HepG2 (cell line): Measurements from ENCODE around the gene SEC14L5. TPM values are rescaled to one million over a fixed set of nuclear protein-coding genes. Genes with fewer than 3 reads are reported as not detected.

Experiments used
- ARID5B ChIP-seq: IDR thresholded peaks from 2 replicates; pipeline ENCODE4 v1.4.0; 2020; ENCODE audit warnings: mild to moderate bottlenecking, missing genetic modification reagents
- ATAD3A ChIP-seq: sonication (generic); formaldehyde crosslinking; IDR thresholded peaks from 2 replicates; pipeline ENCODE4 v1.4.0; 2020; ENCODE audit warnings: missing genetic modification reagents
- BCL6 ChIP-seq: IDR thresholded peaks from 2 replicates; pipeline ENCODE4 v1.6.1; 2016; ENCODE audit warnings: missing genetic modification reagents, missing compliant biosample characterization
- CEBPZ ChIP-seq: IDR thresholded peaks from 2 replicates; pipeline ENCODE4 v1.6.1; 2012; ENCODE audit warnings: low read length, improper control_type of control experiment
- CENPT ChIP-seq: sonication (generic); formaldehyde crosslinking; IDR thresholded peaks from 2 replicates; pipeline ENCODE4 v1.8.0; 2022; ENCODE audit warnings: low read depth, mild to moderate bottlenecking, moderate library complexity, missing genetic modification reagents
- HNF4A ChIP-seq: sonication (generic); formaldehyde crosslinking; IDR thresholded peaks from 2 replicates; pipeline ENCODE4 v1.4.0; 2020; ENCODE audit warnings: missing genetic modification reagents
- KDM2A ChIP-seq: sonication (generic); formaldehyde crosslinking; IDR thresholded peaks from 2 replicates; pipeline ENCODE4 v1.4.0; 2020; ENCODE audit warnings: low read depth, missing genetic modification reagents, borderline replicate concordance
- NAIF1 ChIP-seq: sonication (generic); formaldehyde crosslinking; IDR thresholded peaks from 2 replicates; pipeline ENCODE4 v1.5.0; 2020; ENCODE audit warnings: mild to moderate bottlenecking, missing genetic modification reagents, borderline replicate concordance
- NFAT5 ChIP-seq: sonication (generic); formaldehyde crosslinking; IDR thresholded peaks from 2 replicates; pipeline ENCODE4 v1.4.0; 2020; ENCODE audit warnings: missing genetic modification reagents
- RXRB ChIP-seq: IDR thresholded peaks from 2 replicates; pipeline ENCODE4 v1.6.1; 2016; ENCODE audit warnings: borderline replicate concordance, missing genetic modification reagents, missing compliant biosample characterization
- SPEN ChIP-seq: sonication (generic); formaldehyde crosslinking; IDR thresholded peaks from 2 replicates; pipeline ENCODE4 v1.5.1; 2020; ENCODE audit warnings: low read depth, mild to moderate bottlenecking, missing genetic modification reagents
- ZNF597 ChIP-seq: sonication (generic); formaldehyde crosslinking; IDR thresholded peaks from 2 replicates; pipeline ENCODE4 v1.5.0; 2020; ENCODE audit warnings: missing genetic modification reagents
- polyA plus RNA-seq, 8 experiments: library from polyadenylated mRNA; depleted of rRNA in 3 of 8; stranded (reverse) in 7 of 8; unstranded in 1 of 8; fragments of >200 nt; fragmentation: Illumina TruSeq in 4 of 8; extraction: Trizol in 4 of 8; gene quantifications; 2 replicates each; pipeline versions ENCODE4 v1.2.1 to v1.2.3, GENCODE V29; 2011 to 2016; ENCODE audit warnings: low read depth in 4 of 8, missing spikeins in 1 of 8, mixed read lengths in 1 of 8; ENCODE audit not compliant: insufficient read depth in 1 of 8
- total RNA-seq, 5 experiments: library from RNA; depleted of rRNA; stranded (reverse); fragments of >200 nt; fragmentation: Illumina TruSeq; extraction: Trizol; gene quantifications; 2 replicates each; pipeline ENCODE4 v1.2.3, GENCODE V29; 2016; ENCODE audit warnings: low read depth in 1 of 5
- TF ChIP-seq, protein P1 (sequence below): sonication (generic); formaldehyde crosslinking; IDR thresholded peaks from 2 replicates; pipeline ENCODE4 v1.5.1; 2020; ENCODE audit warnings: mild to moderate bottlenecking, moderate library complexity, missing genetic modification reagents

Gene SEC14L5
- total and polyA plus RNA-seq, 2 of the 13 experiments (the other 11 are each of a cell fraction or from before 2014, with no cell fraction given) = 0.40 to 0.42 TPM

GRCh38 chr16:5010576-5011329 is 52.6 kb downstream of the SEC14L5 start (continued):
- TF ChIP-seq CEBPZ = no peak
- no peak for TF ChIP-seq ZNF597
- peak; percentile 35 for TF ChIP-seq KDM2A (CRISPR knock-in tag)
- TF ChIP-seq, protein P1, sequence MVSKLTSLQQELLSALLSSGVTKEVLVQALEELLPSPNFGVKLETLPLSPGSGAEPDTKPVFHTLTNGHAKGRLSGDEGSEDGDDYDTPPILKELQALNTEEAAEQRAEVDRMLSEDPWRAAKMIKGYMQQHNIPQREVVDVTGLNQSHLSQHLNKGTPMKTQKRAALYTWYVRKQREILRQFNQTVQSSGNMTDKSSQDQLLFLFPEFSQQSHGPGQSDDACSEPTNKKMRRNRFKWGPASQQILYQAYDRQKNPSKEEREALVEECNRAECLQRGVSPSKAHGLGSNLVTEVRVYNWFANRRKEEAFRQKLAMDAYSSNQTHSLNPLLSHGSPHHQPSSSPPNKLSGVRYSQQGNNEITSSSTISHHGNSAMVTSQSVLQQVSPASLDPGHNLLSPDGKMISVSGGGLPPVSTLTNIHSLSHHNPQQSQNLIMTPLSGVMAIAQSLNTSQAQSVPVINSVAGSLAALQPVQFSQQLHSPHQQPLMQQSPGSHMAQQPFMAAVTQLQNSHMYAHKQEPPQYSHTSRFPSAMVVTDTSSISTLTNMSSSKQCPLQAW = peak; percentile 59; the same call in 1 of the 2 replicates
- TF ChIP-seq NAIF1 = no peak
- no peak for TF ChIP-seq ATAD3A (CRISPR knock-in tag)
- TF ChIP-seq CENPT = no peak
- no peak for TF ChIP-seq NFAT5 (CRISPR knock-in tag)
- no peak for TF ChIP-seq SPEN (CRISPR knock-in tag)
- TF ChIP-seq RXRB (CRISPR knock-in tag) = no peak
- TF ChIP-seq BCL6 (CRISPR knock-in tag) = no peak
- no peak for TF ChIP-seq ARID5B
- no peak for TF ChIP-seq HNF4A (CRISPR knock-in tag)
